Measurements from ENCODE around the gene NCK1.

GRCh38 chr3:136883967-136884720 is 22.1 kb downstream of the NCK1 start:
- TF ChIP-seq CTCF (IDR thresholded peaks at IDR 0.05; ENCODE audit: poor library complexity) = no peak
- TF ChIP-seq EZH2 (IDR thresholded peaks at IDR 0.05; ENCODE audit: borderline replicate concordance) = no peak

Measured in hepatocyte (in vitro differentiated cells).